Activated gamma-delta T cell (primary cell): ENCODE data around the gene PDZK1IP1.
"Not testable (repeated sequence)": the region's sequence is repeated elsewhere in the genome, so short reads cannot be mapped to it uniquely, and the experiment has no call there.

Experiments used
- DNase-seq: peaks from one replicate; lab custom pipeline; 2025; lab: John Stamatoyannopoulos, UW

PDZK1IP1 gene

GRCh38 chr1:47223921-47224675 is 34.3 kb upstream of the PDZK1IP1 start:
- no peak for DNase-seq

DNA sequence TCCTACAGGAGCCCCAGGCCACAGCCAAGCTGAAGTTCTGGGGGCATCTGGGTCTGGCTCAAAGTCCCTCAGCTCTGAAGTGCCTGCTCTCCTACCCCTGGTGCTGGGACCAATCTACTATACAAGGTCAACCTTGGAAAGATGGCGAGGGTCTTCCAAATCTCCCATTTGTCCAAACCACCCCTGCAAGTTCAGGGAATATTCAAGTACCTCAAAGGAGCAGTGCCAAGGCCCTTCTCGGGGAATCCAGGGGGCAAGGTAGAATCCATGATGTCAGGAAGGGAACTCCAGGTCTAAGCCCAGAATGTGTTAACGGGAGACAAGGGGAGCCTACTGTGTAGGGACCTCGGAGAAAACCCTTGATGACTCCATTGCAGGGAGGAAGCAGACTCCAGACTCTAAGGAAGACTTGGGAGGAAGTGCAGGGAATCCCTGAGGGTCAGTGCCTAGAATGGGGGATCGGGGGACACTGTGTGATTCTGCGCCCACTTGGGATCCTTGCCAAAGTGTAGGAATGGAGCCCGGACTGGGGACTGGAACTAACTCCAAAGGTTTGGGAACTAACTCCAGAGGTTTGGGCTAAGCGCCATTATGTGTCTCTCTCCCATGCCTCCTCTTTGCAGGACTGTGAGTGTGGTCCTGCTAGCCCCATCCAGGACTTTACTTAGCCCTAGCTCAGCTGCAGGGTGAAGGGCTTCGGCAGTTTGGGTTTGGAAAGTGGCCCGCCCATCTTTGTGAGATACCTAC is 33.5 kb upstream of the PDZK1IP1 start:
- no peak for DNase-seq

DNA sequence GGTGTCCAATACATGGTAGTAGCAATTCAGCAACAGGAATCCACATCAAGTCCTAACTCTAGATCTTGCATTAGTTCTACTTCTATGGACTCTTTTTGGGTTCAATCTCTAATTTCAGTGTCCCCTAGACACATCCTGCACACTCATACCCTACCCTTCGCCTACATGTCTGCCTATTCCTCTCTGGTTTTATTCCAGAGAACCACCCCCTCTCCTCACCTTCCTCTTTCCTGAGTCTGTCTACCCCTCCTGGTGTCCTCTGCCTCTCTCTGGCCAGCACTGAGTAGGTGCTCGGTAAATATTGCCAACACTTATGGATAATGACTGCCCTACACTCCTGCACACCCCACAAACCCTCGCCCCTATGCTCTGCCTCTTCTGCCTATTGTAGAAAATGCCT is 32.6 kb upstream of the PDZK1IP1 start:
- DNase-seq, result no peak

- DNase-seq, result no peak
Observed at GRCh38 chr1:47219590-47220220, 29.9 kb upstream of the PDZK1IP1 start.

- no peak for DNase-seq
Observed at GRCh38 chr1:47219001-47219400, 29.2 kb upstream of the PDZK1IP1 start.

DNA sequence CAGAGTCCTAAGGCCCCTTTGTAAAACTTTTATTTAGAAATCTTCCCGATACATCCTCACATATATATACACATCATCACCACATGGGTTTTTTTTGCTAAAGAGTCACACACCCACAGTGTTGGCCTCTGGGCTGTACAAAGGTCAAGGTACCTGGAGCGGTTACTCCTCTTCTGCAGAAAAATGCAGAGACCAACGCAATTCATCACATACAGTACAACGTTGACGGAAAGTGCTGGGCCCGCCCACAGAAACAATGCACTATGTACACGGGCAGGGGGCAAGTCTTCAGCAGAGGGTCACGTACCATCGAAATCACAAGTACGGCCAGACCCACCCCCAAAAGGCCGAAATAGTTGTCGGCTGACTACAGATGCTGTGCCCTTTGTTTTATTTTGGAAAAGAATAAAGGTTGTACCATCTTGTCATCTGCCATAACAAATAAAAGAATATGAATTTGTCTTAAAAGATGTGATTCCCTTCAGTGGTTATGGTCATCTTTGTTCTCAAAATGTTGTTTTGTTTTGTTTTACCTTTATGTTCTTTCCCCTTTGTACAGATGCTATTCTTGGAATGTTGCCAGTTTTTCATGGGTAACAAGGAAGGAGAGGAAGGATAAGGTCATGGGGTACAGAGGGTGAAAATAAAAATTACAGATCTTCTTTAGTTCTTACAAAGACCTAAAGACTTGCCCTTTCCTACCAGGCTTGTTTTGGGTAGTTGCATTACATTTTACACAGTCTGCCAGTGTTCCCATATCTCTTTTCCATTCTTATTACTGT is 26.6 kb upstream of the PDZK1IP1 start:
- no peak for DNase-seq

DNA sequence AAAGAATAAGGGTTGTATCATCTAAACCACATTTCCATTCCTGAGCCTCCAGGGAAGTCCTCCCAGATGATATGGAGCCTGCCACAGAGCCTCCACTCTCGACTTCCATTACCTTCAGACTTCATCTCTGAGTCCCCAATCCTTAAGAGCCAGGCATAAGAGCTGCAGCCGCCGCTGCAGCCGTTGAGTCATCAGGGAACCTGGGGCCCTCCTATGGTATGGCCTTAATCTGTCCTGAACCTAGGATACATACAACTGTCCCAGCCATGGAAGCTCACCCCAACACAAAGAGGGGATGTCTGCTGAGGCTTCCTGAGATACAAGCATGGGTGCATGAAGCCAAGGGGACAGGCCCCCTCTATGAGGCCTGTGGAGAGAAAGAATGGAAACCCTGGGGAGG is 25.9 kb upstream of the PDZK1IP1 start:
- no peak for DNase-seq

DNA sequence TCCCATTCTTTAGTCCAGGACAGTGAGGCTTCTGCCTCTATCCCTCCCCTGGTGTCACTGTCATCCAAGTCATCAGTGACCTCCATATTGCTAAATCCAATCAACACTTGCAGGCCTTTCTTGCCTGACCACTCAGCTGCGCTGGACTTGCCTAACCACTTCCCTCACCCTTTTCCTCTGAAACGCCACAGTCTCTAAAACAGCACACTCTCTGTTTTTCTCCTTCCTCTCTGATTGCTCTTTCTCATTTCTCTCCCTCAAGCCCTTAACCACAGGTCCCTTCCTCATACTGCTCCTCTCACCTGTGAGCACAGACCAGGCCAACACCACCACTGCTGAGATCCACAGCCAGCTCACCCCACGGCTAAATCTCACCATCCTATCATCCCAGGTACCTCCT is 24.7 kb upstream of the PDZK1IP1 start:
- DNase-seq, result no peak

DNA sequence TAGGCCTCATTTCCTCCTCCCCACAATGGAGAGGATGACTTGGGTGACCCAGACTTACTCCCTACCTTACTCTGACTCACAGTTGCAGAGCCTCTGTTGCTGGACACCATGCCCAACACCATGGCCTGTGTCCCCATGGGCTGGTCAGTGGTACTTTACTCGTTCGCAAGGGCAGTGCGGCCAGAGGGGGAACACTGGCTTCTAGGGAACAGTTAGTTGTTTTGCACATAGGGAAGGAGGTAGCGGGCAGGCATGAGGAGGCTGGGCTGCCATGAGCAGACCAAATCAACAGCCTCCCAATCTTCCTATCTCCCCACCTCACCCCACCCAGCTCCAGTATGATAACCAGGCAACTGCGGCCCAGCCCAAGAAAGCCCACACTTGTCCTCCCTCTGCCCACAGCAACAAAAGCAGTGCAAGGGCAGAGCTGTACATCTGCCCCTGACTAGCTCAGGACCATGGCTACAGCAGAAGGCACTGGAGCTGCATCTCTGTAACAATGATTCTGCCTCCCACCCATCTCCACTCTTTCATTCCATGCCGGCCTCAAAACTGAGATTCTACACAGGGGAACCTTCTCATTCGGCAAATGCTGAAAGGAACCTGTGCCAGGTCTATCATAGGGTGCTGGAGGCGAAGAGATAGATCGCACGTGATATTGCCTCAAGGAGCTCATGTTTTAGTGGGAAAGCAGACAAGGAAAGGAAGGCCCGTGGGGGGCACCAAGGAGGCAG is 23.6 kb upstream of the PDZK1IP1 start:
- no peak for DNase-seq

- DNase-seq, result no peak
Observed at GRCh38 chr1:47212636-47213229, 22.9 kb upstream of the PDZK1IP1 start.

GRCh38 chr1:47211796-47212269 is 22.0 kb upstream of the PDZK1IP1 start:
- DNase-seq, result no peak

DNA sequence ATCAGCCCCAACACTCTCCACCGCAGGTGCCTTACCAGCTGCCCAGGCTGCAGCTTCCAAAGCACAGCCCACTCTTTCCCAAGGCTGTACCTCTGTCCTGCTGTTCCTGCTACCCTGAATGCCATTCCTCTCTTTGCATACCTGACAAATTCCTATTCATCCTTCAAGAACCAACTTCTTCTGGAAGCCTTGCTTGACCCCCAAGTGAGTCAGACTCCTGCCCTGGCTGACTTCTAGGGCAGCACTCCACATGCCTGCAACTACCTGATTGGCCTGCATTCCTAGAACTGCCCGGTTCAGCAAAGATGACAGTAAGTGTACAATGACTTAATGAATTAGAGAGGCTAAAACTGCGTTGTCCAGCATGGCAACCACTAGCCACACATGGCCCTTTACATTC is 20.8 kb upstream of the PDZK1IP1 start:
- no peak for DNase-seq

- no peak for DNase-seq
Observed at GRCh38 chr1:47209725-47210325, 20.0 kb upstream of the PDZK1IP1 start.

GRCh38 chr1:47209091-47209490 is 19.3 kb upstream of the PDZK1IP1 start:
- DNase-seq, result no peak

DNA sequence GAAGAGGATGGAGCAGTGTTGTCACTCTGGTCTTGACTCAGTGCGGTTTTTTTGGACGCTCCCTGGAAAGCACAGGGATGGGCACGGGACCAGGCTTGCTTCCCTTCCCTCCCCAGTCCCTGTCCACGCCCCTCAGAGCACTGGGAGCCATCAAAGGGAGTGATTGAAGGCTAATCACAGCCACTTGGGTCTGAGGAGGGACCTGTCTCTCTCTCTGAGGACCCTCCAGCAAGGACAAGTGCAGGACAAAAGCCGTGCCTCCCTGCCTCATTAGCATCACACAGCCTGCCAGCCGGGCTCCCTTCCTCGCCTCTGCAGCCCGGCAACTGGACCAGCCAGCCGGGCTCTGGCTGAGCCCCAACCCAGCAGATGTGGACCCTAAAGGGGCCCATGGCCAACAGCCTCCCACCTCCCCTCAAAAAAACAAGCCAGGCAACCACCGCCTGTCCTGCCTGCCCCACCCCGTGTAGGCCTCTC is 18.6 kb upstream of the PDZK1IP1 start:
- DNase-seq, result no peak

- no peak for DNase-seq
Observed at GRCh38 chr1:47207803-47208373, 18.1 kb upstream of the PDZK1IP1 start.

GRCh38 chr1:47205918-47206317 is 16.1 kb upstream of the PDZK1IP1 start:
- no peak for DNase-seq

DNA sequence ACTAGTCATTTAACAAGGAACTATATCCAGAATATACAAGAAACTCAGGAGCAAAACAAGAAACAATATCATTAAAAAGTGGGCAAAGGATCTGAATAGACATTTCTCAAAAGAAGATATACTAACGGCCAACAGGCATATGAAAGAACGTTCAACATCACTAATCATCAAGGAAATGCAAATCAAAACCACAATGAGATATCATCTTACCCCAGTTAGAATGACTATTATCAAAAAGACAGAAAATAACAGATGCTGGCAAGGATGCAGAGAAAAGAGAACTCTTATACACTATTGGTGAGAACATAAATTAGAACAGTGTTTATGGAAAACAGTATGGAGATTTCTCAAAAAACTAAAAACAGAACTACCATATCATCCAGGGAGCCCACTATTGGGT is 13.7 kb upstream of the PDZK1IP1 start:
- not testable (repeated sequence) for DNase-seq

GRCh38 chr1:47201179-47201578 is 11.3 kb upstream of the PDZK1IP1 start:
- no peak for DNase-seq

DNA sequence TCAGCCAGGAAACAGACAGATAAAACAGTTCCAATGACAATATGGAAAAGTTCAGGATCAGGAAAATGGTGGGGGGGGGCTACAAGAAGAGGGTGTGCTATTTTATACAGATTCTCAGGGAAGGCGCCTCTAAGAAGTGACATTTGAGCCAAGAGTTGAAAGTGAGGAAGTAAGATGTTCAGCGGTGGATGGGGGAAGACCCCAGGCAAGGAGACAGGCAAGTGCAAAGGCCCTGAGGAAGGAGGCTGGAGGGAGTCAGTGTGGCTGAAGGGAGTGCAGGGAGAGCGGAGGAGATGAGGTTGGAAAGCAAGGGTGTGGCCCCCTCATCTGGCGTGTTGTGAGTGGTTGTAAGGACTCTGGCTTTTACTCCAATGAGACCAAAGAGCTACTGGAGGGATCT is 8.4 kb upstream of the PDZK1IP1 start:
- DNase-seq, result no peak
